Measurements from ENCODE around the gene HECTD1.
"Not testable (repeated sequence)": the region's sequence is repeated elsewhere in the genome, so short reads cannot be mapped to it uniquely, and the experiment has no call there.

HECTD1 gene

GRCh38 chr14:31080484-31080883 is 127.1 kb downstream of the HECTD1 start:
- in situ Hi-C loops (cut with HindIII; ENCODE audit: low pct_ligation_motif_present, low pct_unique_long_range_greater_than_20kb, low sequenced_read_pairs): no loop called here
- DNase-seq: no peak

DNA sequence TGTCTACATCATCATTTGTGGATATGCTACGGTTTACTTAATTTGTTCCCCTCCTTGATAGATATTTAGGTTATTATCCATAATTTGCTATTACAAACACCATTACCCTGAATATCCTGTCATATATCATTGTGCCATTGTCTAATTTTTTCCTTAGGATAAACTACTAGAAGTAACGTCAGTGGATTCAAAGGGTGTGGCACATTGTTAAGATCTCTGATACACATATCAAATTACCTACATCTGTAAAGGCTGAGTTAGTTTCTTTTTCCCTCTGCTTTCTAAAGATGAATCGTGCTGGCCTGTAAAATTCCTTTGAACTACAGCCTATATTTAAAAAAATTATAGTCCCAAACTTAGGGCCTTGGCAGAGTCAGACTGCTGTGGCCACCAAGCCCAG is 127.5 kb downstream of the HECTD1 start:
- in situ Hi-C loops (cut with HindIII; ENCODE audit: low pct_ligation_motif_present, low pct_unique_long_range_greater_than_20kb, low sequenced_read_pairs): no loop called here
- no peak for DNase-seq

DNA sequence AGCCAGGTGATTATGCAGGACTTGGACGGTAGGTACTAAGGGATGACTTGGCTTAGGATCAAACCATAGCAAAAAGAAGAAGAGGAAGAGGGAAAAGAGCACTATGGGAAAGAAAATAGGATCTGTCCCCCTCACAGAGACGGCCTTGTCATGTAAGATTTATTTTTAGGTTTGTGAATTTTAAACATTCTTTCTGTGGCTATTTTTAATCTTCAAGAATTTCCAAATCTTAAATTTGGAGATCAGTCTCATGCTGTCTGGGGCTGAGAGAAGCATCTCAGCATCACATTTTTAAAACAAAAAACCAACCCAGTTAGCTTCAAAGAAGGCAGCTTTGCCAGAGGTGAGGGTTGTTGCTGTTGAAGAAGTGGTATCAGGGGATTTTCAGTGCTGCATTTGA is 128.8 kb downstream of the HECTD1 start:
- in situ Hi-C loops (cut with HindIII; ENCODE audit: low pct_ligation_motif_present, low pct_unique_long_range_greater_than_20kb, low sequenced_read_pairs): no loop called here
- no peak for DNase-seq

- no peak for DNase-seq
- in situ Hi-C loops (cut with HindIII; ENCODE audit: low pct_ligation_motif_present, low pct_unique_long_range_greater_than_20kb, low sequenced_read_pairs): no loop called here
Observed at GRCh38 chr14:31075144-31075543, 132.4 kb downstream of the HECTD1 start.

DNA sequence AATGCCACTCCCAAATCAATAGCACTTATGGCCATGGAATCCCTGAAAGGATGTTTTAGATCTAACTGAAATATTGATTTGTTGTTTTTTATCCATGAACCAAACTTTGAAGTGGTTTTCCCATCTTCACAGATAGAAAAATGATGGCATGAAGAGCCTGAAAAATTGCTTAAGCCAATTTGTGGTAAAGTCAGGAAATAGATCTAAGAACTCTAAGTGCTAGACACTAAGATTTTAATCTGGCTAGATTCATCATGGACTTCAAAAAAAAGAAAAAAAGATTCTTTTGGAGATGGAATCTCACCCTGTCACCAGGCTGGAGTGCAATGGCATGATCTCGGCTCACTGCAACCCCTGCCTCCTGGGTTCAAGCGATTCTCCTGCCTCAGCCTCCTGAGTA is 136.4 kb downstream of the HECTD1 start:
- DNase-seq: no peak
- in situ Hi-C loops (cut with HindIII; ENCODE audit: low pct_ligation_motif_present, low pct_unique_long_range_greater_than_20kb, low sequenced_read_pairs): no loop called here

GRCh38 chr14:31070431-31070830 is 137.2 kb downstream of the HECTD1 start:
- in situ Hi-C loops (cut with HindIII; ENCODE audit: low pct_ligation_motif_present, low pct_unique_long_range_greater_than_20kb, low sequenced_read_pairs): no loop called here
- DNase-seq: peak; percentile 76

GRCh38 chr14:31069343-31069742 is 138.2 kb downstream of the HECTD1 start:
- no peak for DNase-seq
- in situ Hi-C loops (cut with HindIII; ENCODE audit: low pct_ligation_motif_present, low pct_unique_long_range_greater_than_20kb, low sequenced_read_pairs): no loop called here

- in situ Hi-C loops (cut with HindIII; ENCODE audit: low pct_ligation_motif_present, low pct_unique_long_range_greater_than_20kb, low sequenced_read_pairs): no loop called here
- no peak for DNase-seq
Observed at GRCh38 chr14:31068235-31068634, 139.4 kb downstream of the HECTD1 start.

DNA sequence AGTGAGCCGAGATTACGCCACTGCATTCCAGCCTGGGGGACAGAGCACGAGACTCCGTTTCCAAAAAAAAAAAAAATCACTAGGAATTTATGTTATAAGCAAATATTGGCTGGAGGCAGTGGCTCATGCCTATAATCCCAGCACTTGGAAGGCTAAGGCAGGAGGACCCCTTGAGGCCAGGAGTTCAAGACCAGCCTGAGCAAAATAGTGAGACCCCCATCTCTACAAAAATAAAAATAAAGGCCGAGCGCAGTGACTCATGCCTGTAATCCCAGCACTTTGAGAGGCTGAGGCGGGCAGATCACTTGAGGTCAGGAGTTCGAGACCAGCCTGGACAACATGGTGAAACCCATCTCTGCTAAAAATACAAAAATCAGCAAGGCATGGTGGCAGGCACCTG is 144.7 kb downstream of the HECTD1 start:
- DNase-seq; in situ Hi-C loops (cut with HindIII; ENCODE audit: low pct_ligation_motif_present, low pct_unique_long_range_greater_than_20kb, low sequenced_read_pairs): not testable (repeated sequence)

DNA sequence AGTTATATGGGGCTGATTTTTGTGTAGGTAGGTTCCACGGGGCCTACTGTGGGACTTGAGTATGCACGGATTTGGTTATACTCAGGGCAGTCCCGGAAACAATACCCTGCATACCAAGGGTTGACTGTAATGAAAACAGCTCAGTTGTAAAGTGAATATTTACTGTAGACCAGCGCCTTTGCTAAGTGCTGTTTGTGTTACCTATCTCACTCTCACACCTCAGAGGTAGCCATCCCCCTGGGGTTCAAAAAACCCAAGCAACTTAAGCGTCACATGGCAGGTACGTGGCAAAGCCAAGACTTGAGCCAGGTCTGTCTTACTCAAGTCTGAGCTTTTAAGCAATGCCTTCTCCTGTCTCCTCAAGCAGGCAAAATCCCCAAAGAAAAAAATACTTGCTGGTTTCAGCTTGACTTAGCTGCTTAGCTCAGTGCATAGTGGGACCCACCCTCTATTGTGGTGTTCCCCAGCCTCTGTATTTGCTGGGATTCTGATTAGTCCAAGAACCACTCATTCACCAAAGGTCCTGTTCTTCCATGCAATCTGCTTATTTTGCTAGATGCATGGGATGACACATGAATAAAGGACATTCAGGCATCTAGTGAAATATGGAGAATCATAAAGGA is 147.2 kb downstream of the HECTD1 start:
- no peak for DNase-seq

GRCh38 chr14:31059152-31059924 is 148.3 kb downstream of the HECTD1 start:
- in situ Hi-C loops (cut with HindIII; ENCODE audit: low pct_ligation_motif_present, low pct_unique_long_range_greater_than_20kb, low sequenced_read_pairs): no loop called here
- no peak for DNase-seq

More for the DNA sequence above, 147.2 kb downstream of the HECTD1 start:
- in situ Hi-C loops (cut with HindIII; ENCODE audit: low pct_ligation_motif_present, low pct_unique_long_range_greater_than_20kb, low sequenced_read_pairs): no loop called here

DNA sequence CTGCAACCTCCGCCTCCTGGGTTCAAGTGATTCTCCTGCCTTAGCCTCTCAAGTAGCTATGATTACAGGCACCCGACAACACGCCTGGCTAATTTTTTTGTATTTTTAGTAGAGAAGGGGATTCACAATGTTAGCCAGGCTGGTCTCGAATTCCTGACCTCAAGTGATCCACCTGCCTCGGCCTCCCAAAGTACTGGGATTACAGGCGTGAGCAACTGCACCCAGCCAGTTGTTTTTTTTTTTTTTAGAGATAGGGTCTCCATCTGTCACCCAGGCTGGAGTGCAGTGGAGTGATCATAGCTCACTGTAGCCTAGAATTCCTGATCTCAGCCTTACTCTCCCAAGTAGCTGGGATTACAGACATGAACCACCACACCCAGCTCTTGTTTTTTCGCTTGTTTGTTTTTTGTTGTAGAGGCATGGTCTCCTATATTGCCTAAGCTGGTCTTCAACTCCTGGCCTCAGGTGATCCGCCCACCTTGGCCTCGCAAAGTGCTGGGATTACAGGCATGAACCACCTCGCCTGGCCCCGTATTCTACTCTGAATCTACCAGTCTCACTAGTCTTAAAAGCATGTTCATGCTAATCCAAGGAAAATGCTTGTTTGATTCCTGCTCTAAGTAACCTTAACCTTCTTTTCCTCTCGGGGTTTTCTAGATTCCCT is 149.8 kb downstream of the HECTD1 start:
- no peak for DNase-seq
- in situ Hi-C loops (cut with HindIII; ENCODE audit: low pct_ligation_motif_present, low pct_unique_long_range_greater_than_20kb, low sequenced_read_pairs): no loop called here

- in situ Hi-C loops (cut with HindIII; ENCODE audit: low pct_ligation_motif_present, low pct_unique_long_range_greater_than_20kb, low sequenced_read_pairs): no loop called here
- DNase-seq: no peak
Observed at GRCh38 chr14:31057035-31057434, 150.6 kb downstream of the HECTD1 start.

DNA sequence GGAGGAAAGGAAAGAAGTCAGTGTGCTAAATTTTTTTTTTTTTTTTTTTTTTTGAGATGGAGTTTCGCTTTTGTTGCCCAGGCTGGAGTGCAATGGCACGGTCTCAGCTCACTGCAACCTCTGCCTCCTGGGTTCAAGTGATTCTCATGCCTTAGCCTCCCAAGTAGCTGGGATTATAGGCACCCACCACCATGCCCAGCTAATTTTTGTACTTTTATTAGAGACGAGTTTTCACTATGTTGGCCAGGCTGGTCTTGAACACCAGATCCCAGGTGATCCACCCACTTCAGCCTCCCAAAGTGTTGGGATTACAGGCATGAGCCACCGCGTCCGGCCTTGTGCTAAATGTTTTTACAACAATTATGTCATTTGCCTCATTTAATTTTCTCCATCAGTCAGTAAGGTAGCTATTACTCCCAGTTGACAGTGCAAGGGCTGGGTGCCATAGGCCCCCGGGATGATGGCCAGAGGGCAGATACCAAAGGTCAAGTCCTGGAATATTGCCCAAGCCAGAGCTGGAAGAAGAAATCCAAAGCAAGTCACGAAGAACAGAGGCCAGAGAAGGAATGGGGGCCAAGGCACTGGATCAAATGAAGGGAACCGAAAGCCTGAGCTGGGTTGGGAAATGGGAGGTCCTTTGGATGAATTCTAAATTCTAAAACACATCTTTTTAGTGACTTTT is 154.5 kb downstream of the HECTD1 start:
- in situ Hi-C loops (cut with HindIII; ENCODE audit: low pct_ligation_motif_present, low pct_unique_long_range_greater_than_20kb, low sequenced_read_pairs): not testable (repeated sequence)

DNA sequence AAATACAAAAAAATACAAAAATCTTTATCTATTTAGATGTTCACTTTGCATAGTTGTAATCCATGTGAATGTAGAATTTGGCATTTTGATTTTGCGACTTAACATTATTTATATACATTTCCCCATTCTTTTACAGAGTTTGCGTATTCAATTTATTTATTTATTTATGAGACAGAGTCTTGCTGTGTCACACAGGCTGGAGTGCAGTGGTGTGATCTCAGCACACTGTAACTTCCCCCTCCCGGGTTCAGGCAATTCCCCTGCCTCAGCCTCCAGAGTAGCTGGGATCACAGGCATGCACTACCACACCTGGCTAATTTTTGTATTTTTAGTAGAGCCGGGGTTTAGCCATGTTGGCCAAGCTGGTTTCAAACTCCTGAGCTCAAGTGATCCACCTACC is 156.1 kb downstream of the HECTD1 start:
- no peak for DNase-seq
- in situ Hi-C loops (cut with HindIII; ENCODE audit: low pct_ligation_motif_present, low pct_unique_long_range_greater_than_20kb, low sequenced_read_pairs): no loop called here

More for the DNA sequence above, 154.5 kb downstream of the HECTD1 start:
- not testable (repeated sequence) for DNase-seq

GRCh38 chr14:31051023-31051422 is 156.6 kb downstream of the HECTD1 start:
- in situ Hi-C loops (cut with HindIII; ENCODE audit: low pct_ligation_motif_present, low pct_unique_long_range_greater_than_20kb, low sequenced_read_pairs): no loop called here
- DNase-seq: no peak
